ENCODE measurements around the gene RIPPLY3.
"Not testable (repeated sequence)": the region's sequence is repeated elsewhere in the genome, so short reads cannot be mapped to it uniquely, and the experiment has no call there.

The RIPPLY3 gene

DNA sequence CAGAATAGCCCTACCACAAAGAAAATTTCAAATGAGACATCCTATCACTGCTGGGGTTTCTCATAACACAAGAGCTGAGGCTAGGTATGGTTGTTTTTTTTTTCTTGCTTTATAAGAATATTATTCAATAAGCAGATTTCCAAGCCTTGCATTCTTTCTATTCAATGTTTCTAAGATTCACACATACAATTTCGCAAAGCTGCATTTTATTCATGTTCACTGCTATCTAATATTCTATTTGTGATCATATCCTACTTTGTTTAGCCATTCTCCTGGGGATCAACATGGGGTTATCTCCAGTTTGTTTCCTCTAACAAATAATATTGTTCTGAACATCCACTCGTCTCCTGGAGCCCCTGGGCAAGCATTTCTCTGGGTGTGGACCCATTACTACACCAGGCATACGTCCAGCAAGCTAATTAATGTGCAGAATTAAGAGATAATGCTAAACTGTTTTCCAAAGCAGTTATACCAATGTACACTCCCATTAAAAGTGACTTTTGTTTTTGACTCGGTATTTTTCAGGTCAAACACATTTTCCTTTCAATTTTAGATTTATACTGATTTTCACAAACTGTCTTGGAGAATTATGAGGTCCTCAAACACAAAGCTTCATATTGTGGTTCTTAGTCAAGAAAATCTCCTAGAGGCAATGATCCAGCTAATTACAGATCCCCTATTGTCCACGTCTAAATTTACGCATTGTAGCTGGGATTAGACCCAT, 24.4 kb upstream of the RIPPLY3 start:
- no peak for DNase-seq

- DNase-seq: no peak
Measured at GRCh38 chr21:36985751-36986594, 20.5 kb upstream of the RIPPLY3 start.

DNA sequence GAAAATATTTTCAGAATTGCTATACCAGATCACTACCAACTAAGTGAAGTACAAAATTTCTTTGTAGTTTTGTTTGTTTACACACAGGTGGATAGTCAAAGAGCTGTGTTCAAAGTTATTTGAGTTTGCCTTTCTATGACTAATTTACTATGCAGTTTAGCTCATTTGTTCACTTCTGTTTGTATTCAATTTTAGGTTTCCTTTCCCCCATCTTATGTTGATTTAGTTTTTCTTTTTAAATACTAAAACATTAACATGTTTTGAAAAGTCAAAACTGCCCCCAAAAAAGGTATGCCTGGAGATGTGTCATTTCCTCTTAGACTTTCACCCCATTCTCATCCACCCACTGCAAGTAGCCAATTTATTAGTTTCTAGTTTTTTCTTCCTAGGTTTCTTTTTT, 18.7 kb upstream of the RIPPLY3 start:
- no peak for DNase-seq

- DNase-seq: no peak
Measured at GRCh38 chr21:36988536-36988935, 18.0 kb upstream of the RIPPLY3 start.

GRCh38 chr21:36989199-36989698, 17.3 kb upstream of the RIPPLY3 start:
- not testable (repeated sequence) for DNase-seq

DNA sequence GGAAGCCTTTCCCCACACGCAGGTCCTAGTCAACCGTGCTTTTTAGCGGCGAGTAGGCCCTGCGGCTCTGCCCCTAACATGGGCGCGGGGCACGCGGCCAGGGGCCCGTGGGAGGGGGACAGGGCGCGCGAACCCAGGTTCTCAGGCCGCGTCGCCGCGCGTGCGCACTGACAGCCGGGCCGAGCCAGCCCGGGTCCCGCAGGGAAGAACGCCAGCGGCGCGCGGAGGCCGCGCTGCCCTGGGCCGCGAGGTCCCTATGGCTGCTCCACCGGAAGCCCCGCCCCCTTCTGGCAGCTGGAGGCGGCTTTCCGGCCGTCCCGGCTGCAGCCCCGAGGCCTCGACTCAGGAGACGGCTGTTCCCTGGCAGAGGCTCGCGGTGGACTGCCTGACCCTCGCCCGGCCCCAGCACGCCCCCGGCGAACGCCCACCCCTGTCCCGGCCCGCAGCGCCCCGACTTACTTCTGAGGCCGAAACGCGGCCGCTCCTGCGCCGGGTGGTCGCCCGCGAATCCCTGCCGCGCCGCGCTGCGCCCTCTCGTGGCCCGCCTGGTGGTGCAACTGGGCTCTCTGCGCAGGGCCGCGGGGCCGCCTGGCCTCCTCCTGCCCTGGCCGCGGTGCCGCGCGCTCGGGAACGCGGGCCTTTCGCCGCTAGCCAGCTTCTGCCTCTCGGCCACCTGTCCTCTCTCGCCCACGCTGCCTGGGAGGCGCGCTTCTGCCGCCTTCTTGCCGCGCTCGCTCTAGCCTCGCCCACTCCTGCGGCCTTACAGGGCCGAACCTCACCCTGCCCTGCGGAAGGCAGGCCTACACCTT, 16.6 kb upstream of the RIPPLY3 start:
- DNase-seq: peak; percentile 93

DNA sequence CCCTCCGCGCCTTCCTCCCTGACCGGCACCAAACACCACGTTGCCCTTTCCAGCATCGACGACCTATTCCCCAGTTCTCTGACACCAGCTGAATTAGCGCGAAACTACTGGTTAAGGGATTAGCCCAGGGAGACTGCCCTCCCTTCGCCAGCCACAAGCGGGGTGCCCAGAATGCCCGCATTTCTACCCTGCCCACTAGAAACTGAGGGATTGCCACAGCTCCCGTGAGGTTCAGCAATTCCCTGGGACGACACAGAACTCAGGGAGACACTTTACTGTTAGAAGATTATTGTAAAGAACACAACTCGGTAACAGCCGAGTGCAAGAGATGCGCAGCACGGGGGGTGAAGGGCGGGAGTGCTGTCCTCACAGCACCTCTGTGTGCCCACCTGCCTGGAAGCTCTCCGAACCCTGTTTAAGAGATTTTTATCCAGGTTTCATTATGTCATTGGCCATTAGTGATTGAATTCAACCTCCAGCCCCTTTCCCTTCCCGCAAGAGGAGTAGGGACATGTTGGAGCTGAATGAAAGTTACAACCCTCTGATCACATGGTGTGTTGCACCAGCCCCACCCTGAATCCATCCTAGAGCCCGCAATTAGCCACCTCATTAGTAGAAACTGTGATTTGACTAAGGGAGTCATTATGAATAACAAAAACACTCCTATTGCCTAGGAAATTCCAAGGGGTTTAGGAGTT, 15.8 kb upstream of the RIPPLY3 start:
- DNase-seq: no peak

- no peak for DNase-seq
Measured at GRCh38 chr21:36992671-36993070, 13.8 kb upstream of the RIPPLY3 start.

- no peak for DNase-seq
Measured at GRCh38 chr21:36994501-36995158, 11.9 kb upstream of the RIPPLY3 start.

- DNase-seq: not testable (repeated sequence)
Measured at GRCh38 chr21:36995285-36995684, 11.2 kb upstream of the RIPPLY3 start.

DNA sequence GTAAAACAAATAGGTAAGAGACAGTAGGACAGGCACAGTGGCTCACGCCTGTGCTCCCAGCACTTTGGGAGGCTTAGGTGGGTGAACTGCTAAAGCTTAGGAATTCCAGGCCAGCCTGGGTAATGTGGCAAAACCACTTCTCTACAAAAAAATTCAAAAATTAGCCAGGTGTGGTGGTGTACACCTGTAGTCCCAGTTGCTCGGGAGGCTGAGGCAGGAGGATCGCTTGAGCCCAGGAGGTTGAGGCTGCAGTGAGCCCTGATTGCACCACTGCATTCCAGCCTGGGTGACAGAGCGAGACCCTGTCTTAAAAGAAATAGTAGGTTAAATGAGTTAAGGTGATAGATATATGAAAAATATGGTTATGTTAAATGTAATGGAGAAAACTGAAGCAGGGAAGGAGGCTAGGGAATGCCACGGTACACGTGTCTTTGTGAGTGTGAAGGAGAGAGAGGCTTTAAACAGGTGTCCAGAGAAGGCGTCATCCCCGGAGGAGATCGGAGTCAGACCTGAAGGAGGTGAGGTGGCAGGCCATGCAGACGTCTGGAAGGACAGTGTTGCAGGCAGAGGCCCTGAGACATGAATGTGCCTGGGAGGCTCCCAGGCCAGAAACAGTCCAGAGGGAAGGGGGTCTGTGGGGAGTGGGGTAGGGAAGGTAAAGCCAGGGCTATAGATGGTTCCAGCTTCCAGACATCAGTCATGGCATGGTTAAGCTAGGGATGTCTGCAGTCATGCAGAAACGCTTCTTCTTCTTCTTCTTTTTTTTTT, 7.2 kb upstream of the RIPPLY3 start:
- no peak for DNase-seq

- no peak for DNase-seq
Measured at GRCh38 chr21:37000381-37000780, 6.1 kb upstream of the RIPPLY3 start.

DNA sequence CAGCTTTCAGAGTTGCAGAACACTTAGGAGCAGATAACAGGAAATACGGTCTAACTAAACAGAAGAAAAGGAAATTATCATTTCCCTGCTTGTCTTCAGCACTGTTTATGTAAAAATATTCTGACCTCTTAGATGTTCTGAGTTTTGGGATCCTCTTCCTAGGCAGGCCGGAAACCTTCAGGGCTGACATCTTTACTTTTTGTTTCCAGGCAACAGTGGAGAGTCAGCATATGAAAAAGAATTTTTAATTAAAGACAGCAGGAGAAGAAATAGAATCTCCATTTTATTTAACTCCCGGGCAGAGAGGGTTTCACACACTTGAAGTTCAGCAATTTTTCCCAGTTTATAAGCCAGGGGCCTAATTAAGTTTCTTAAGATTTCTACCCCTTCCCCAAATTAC, 5.1 kb upstream of the RIPPLY3 start:
- DNase-seq: no peak

- not testable (repeated sequence) for DNase-seq
Measured at GRCh38 chr21:37002851-37003250, 3.7 kb upstream of the RIPPLY3 start.

DNA sequence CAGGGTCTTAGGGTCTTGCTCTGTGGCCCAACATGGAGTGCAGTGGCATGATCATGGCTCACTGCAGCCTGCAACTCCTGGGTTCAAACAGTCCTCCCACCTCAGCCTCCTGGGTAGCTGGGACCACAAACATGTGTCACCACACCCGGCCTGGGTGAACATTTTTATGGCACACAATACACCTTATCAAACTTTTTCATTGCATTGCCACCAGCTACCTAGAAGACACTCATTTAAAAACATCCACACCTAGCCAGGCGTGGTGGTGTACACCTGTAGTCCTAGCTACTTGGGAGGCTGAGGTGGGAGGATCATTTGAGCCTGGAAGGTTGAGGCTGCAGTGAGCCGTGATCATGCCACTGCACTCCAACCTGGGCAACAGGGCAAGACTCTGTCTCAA, 2.6 kb upstream of the RIPPLY3 start:
- DNase-seq: not testable (repeated sequence)

DNA sequence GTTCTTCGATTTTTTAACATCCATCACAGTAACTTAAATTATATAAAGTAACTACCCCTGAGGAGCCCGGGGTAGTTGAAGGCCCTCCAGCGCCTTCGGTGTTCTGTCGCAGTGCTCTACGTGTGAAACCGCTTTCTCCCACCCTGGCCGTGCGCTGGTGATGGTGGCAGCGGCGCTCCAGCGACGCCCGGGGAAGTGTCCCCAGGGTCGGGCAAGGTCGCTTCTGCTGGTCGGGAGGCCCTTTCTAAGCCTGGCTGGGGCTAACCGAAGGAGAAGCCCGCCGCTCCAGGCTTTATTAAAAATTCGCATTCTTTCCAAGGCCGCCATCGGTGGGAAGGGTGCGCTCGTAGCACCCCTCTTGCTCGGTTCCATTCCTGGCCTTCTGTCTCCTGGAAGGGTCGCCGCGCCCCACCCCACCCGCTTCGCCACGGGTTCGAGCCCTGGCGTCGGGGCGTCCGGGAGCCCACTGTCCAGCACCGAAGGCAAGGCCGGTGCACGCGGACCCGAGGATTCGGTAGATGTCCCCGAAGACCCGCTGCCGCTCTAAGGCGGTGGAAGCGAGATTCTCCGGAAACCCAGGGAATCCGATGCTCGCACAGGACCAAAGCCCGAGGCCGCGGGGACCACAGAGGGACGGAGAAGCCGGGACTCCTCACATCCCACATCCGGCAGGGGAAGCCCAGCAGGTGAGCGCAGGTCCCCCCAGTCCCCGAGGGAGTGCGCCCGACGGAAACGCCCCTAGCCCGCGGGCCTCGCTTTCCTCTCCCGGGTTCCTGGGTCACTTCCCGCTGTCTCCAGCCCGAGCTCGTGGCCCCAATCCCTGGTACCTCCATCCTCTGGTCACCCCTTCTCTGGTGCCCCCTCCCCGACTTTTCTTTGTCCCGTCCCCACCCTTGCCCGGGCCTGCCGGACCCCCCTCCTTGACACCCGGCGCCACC, 685 bp upstream of the RIPPLY3 start:
- no peak for DNase-seq

- DNase-seq: peak; percentile 95
Measured at GRCh38 chr21:37008724-37009123, 2.2 kb downstream of the RIPPLY3 start.

DNA sequence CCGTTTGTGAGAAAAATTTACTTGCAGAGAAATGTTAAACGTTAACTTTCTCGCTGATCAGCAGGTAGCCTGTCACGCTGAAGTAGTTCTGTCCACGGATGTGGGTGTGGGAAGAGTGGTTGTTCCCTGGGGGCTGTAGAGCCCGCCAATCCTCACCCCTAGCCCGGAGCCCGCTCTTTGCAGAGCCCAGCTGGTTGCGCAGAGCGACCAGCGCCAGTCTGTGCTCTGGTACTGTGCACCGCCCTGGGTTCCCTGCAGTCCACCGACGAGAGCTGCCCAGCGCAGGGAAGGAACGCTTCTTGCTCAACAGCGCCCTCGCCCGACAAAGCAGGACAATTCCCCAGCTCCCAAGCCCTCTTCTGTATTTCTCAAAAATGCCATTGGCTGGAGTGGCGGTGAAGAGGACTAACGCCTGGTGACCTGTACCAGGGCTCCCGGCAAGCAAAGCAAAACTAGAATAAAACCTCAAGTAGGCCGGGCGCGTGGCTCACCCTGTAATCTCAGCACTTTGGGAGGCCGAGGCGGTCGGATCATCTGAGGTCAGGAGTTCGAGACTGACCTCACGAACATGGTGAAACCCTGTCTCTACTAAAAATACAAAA, 3.3 kb downstream of the RIPPLY3 start:
- DNase-seq: peak; percentile 95

- DNase-seq: no peak
Measured at GRCh38 chr21:37017951-37018679, 11.6 kb downstream of the RIPPLY3 start.
